Vagina (tissue), 2 donors: Measurements from ENCODE around the gene RABGEF1. TPM values are rescaled to one million over a fixed set of nuclear protein-coding genes. Genes with fewer than 3 reads are reported as not detected.
"Not testable (repeated sequence)": the region's sequence is repeated elsewhere in the genome, so short reads cannot be mapped to it uniquely, and the experiment has no call there.

Experiments used
- DNase-seq, 2 donors: peaks; one replicate each; pipeline ENCODE4 v3.0.0-alpha.2; 2017; ENCODE audit errors: extremely low spot score in 2 of 2
- H3K27ac ChIP-seq: fragments of 200-600 bp; sonication (generic); one replicate; pipeline ENCODE4 v1.5.1; 2019
- H3K27me3 ChIP-seq: fragments of 200-600 bp; sonication (generic); one replicate; pipeline ENCODE4 v1.5.1; 2019
- H3K36me3 ChIP-seq, 2 donors: fragments of 200-600 bp; sonication (generic); one replicate each; pipeline ENCODE4 v1.5.1; 2017 to 2019
- H3K4me1 ChIP-seq: fragments of 200-600 bp; sonication (generic); one replicate; pipeline ENCODE4 v1.5.1; 2019
- H3K4me3 ChIP-seq, 2 donors: fragments of 200-600 bp; sonication (generic); 1 replicate in 1 of 2; 2 replicates in 1 of 2; pipeline ENCODE4 v1.5.1; 2016 to 2019
- H3K9me3 ChIP-seq: fragments of 200-600 bp; sonication (generic); one replicate; pipeline ENCODE4 v1.5.1; 2019
- POLR2A ChIP-seq, 2 donors: fragments of 450-650 bp; IDR thresholded peaks; one replicate each; pipeline ENCODE4 v1.6.1; 2017; ENCODE audit warnings: antibody characterized with exemption in 2 of 2, mild to moderate bottlenecking in 2 of 2, moderate library complexity in 2 of 2
- POLR2AphosphoS5 ChIP-seq, 2 donors: sonication (generic); formaldehyde crosslinking; IDR thresholded peaks; one replicate each; pipeline ENCODE4 v1.9.0; 2017; ENCODE audit warnings: antibody characterized with exemption in 2 of 2, mild to moderate bottlenecking in 2 of 2, low read depth in 1 of 2; ENCODE audit not compliant: insufficient read depth in 1 of 2
- intact Hi-C: fragments of 100-400 bp; cut with DNase I; formaldehyde crosslinking; loops from one replicate; pipeline ENCODE4 v1.15.1; 2023
- total RNA-seq: library from RNA; depleted of rRNA; stranded (reverse); fragments of >200 nt; gene quantifications from one replicate; pipeline ENCODE4 v1.2.3, GENCODE V29; 2016
- TF ChIP-seq, protein P1 (sequence below), 3 experiments: fragments of 450-650 bp in 2 of 3; fragments of 200-600 bp in 1 of 3; sonication (generic) in 1 of 3; IDR thresholded peaks; one replicate each; pipeline ENCODE4 v1.5.1; 2017 to 2019; ENCODE audit warnings: antibody characterized with exemption in 3 of 3, mild to moderate bottlenecking in 2 of 3, moderate library complexity in 2 of 3

RABGEF1 gene
- total RNA-seq, 1 donor from 2014 or later: 27.7 TPM

DNA sequence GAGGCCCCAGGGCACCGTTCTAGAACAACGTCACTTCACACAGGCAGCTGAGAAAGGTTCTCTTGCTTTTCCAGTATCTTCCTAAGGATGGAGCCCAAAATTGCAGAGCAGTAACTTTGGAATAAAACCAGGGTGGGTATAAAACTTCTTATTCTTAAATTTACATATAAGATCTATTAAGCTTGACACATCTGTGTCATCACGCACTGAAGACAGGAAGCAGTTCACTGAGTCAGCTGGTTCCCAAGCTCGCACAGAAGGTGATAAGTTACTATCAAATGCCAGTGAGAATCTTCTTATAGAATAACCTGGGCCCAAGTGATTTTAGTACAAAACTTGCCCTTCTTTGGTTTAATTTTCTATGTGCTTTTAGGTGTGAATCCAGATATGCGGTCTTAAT, 70.2 kb downstream of the RABGEF1 start:
- no peaks in the 10 kb centered on the region for H3K9me3 ChIP-seq
- H3K27me3 ChIP-seq: no peaks in the 10 kb centered on the region
- no peak overlapping the region for H3K27ac ChIP-seq
- H3K4me1 ChIP-seq: no peaks in the 10 kb centered on the region
- peaks cover 0 to 45% of the 10 kb centered on the region in 2 donors for H3K36me3 ChIP-seq
- no peak overlapping the region for H3K4me3 ChIP-seq
- intact Hi-C loops: no loop called here
- DNase-seq: no peak
- TF ChIP-seq POLR2A (IDR thresholded peaks at IDR 0.05) (no peak), POLR2AphosphoS5 (IDR thresholded peaks at IDR 0.05; ENCODE audit: insufficient read depth in 1 of 2, low read depth in 1 of 2) (no peak)
- TF ChIP-seq, protein P1, sequence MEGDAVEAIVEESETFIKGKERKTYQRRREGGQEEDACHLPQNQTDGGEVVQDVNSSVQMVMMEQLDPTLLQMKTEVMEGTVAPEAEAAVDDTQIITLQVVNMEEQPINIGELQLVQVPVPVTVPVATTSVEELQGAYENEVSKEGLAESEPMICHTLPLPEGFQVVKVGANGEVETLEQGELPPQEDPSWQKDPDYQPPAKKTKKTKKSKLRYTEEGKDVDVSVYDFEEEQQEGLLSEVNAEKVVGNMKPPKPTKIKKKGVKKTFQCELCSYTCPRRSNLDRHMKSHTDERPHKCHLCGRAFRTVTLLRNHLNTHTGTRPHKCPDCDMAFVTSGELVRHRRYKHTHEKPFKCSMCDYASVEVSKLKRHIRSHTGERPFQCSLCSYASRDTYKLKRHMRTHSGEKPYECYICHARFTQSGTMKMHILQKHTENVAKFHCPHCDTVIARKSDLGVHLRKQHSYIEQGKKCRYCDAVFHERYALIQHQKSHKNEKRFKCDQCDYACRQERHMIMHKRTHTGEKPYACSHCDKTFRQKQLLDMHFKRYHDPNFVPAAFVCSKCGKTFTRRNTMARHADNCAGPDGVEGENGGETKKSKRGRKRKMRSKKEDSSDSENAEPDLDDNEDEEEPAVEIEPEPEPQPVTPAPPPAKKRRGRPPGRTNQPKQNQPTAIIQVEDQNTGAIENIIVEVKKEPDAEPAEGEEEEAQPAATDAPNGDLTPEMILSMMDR (IDR thresholded peaks at IDR 0.05): no peak

DNA sequence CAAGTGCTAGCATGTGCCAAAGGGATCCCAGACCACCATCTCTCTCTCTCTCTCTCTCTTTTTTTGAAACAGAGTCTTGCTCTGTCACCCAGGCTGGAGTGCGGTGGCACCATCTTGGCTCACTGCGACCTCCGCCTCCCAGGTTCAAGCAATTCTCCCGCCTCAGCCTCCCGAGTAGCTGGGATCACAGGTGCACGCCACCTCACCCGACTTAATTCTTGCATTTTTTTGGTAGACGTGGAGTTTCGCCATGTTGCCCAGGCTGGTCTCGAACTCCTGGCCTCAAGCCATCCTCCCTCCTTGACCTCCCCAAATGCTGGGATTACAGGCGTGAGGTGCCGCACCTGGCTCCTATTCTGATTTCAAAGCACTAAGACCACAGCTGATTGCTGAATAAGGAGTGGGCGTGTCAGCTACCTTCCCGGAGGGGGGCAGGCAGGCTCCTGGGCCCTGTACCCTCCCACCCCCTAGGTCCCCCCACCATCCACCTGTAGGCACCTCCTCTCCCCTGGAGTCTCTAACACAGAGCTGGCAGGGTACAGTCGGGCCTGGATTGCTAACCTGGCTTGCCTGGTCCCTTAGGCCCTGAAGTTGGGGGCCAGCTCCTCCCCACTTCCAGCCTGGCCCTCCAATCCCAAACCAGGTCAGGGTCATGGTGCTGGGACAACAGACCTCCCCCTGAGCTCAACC, 74.8 kb downstream of the RABGEF1 start:
- H3K27ac ChIP-seq, H3K36me3 ChIP-seq, H3K9me3 ChIP-seq, H3K27me3 ChIP-seq, H3K4me3 ChIP-seq, intact Hi-C loops, DNase-seq, H3K4me1 ChIP-seq: not testable (repeated sequence)

DNA sequence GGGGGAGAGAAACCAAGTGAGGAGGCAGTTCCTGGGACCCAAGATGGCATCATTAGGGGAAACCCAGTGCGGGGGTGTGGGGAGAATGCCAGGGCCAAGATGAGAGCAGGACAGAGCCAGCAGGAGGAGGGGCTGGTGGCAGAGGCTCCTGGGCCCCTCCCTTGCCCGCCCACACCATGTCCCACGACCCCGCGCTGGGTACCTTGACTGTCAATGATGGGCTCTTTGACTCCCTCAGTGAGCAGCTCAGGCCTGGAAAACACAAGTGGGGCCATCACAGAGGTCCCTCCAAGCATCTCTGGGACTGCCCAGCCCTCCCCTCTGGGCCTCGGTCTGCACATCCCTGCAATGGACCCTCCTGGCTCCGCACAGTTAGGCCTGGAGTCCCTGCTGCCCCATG, 75.4 kb downstream of the RABGEF1 start:
- no peaks in the 10 kb centered on the region for H3K9me3 ChIP-seq
- no peak overlapping the region for H3K4me3 ChIP-seq
- no peak for DNase-seq
- no peaks in the 10 kb centered on the region for H3K27me3 ChIP-seq
- no peak overlapping the region for H3K27ac ChIP-seq
- no peaks in the 10 kb centered on the region for H3K4me1 ChIP-seq
- peaks cover 0 to 2% of the 10 kb centered on the region in 2 donors for H3K36me3 ChIP-seq
- intact Hi-C loops: no loop called here
- TF ChIP-seq POLR2AphosphoS5 (IDR thresholded peaks at IDR 0.05; ENCODE audit: insufficient read depth in 1 of 2, low read depth in 1 of 2) (no peak), POLR2A (IDR thresholded peaks at IDR 0.05) (no peak)
- TF ChIP-seq, protein P1 (IDR thresholded peaks at IDR 0.05): no peak

DNA sequence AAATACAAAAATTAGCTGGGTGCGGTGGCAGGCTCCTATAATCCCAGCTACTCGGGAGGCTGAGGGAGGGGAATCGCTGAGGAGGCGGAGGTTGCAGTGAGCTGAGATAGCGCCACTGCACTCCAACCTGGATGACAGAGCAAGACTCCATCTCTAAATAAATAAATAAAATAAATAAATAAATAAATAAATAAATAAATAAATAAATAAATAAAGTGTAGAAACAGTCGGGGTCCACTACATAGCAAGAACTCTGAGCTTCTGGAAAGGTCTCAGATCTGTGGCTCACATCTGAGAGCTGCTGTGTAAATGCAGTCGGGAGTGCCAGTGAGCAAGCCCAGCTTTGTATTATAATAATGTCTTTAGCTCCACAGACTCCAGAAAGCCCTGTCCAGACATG, 76.1 kb downstream of the RABGEF1 start:
- H3K9me3 ChIP-seq, H3K36me3 ChIP-seq, H3K4me3 ChIP-seq, H3K4me1 ChIP-seq, DNase-seq, intact Hi-C loops, H3K27ac ChIP-seq, H3K27me3 ChIP-seq: not testable (repeated sequence)

DNA sequence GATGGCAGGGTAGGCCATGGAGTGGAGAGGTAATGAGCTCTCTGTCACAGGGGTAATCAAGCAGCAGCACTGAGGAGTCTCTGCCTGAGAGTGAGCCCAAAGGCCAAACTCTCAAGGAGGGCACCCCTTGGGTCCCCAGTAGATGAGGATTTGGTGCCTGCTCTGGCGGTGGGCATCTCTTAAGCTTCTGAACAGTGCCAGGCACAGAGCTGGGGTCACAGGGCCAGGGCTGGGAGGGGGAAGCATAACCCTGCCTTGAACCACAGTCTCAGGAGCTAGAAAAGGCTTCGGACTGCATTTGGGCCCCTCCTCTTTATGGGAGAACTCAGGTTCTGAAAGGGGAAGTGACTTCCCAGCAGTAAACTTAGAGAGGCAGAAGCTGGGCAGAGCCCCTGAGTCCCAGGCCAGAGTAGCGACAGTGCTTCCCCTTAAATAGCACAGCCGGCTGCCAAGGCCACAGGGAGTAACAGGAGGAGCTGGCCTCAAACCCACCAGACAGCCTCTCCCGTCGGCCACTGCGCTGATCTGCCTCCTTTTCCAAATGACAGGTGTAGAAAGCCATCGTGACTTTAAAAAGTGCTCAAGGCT, 76.8 kb downstream of the RABGEF1 start:
- DNase-seq, H3K27ac ChIP-seq, H3K4me1 ChIP-seq, H3K4me3 ChIP-seq, H3K36me3 ChIP-seq, H3K9me3 ChIP-seq, H3K27me3 ChIP-seq, intact Hi-C loops: not testable (repeated sequence)

DNA sequence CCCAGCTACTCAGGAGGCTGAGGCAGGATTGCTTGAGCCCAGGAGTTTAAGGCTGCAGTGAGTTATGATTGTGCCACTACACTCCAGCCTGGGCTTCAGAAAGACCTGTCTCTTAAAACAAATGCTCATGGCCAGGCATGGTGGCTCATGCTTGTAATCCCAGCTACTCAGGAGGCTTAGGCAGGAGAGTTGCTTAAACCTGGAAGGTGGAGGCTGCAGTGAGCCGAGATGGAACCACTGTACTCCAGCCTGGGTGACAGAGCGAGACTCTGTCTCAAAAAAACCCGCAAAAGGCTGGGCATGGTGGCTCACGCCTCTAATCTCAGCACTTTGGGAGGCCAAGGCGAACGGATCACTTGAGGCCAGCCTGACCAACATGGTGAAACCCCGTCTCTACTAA, 77.4 kb downstream of the RABGEF1 start:
- intact Hi-C loops, H3K27ac ChIP-seq, DNase-seq: not testable (repeated sequence)

DNA sequence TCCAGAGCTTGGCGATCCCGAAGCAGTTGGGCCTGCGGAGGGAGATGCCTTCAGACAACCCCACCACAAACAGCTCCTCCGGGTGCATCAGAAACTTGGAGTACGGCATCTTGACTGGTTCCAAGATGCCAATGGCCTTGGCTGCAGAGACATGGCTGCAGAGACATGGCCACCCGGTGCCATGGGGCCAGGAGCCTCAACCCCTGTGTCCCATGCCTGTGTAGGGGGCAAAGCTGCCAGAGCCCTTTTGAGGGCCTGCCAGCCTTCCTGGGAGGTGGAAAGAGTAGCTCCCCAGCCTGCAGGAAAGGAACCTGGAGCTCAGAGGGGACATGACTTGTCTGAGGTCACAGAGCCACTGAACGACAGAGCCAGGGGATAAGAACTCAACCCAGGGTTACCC, 83.5 kb downstream of the RABGEF1 start:
- intact Hi-C loops: no loop called here
- no peak for DNase-seq
- no peak overlapping the region for H3K4me3 ChIP-seq

More for the DNA sequence above, 77.4 kb downstream of the RABGEF1 start:
- not testable (repeated sequence) for H3K36me3 ChIP-seq, H3K4me3 ChIP-seq, H3K4me1 ChIP-seq, H3K27me3 ChIP-seq, H3K9me3 ChIP-seq

DNA sequence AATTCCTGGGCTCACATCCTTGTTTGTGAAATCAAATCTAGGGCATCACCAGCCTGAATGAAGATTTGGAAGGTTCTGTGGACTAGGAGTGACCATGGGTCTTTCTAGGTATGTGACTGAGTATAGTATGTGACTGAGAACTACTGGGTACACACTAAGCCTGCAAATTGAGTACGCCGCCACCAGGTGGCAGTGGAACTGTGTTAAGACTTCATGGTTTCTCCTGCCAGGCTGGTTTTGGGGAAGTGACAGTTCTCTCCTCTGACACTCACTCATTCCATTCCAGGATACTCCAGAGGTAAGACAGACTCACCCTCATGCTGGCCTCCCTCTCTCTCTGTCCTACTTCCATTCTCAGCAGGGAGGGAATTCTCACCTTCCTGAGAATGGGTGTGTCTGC, 85.0 kb downstream of the RABGEF1 start:
- H3K27me3 ChIP-seq, H3K27ac ChIP-seq, intact Hi-C loops, H3K4me3 ChIP-seq, H3K4me1 ChIP-seq, H3K36me3 ChIP-seq, H3K9me3 ChIP-seq, DNase-seq: not testable (repeated sequence)

More for the DNA sequence above, 83.5 kb downstream of the RABGEF1 start:
- H3K9me3 ChIP-seq: no peaks in the 10 kb centered on the region
- TF ChIP-seq POLR2AphosphoS5 (IDR thresholded peaks at IDR 0.05; ENCODE audit: insufficient read depth in 1 of 2, low read depth in 1 of 2) (no peak), POLR2A (IDR thresholded peaks at IDR 0.05) (no peak)
- TF ChIP-seq, protein P1 (IDR thresholded peaks at IDR 0.05): no peak
- H3K27me3 ChIP-seq: no peaks in the 10 kb centered on the region
- H3K4me1 ChIP-seq: no peaks in the 10 kb centered on the region
- no peak overlapping the region for H3K27ac ChIP-seq
- H3K36me3 ChIP-seq: no peaks in the 10 kb centered on the region
